ENCODE results near the gene OLFML2A. TPM values are rescaled to one million over a fixed set of nuclear protein-coding genes. Genes with fewer than 3 reads are reported as not detected.

OLFML2A gene
- polyA plus RNA-seq, 2 of the 4 experiments (the other 2 are of a cell fraction): 8.2 to 14.5 TPM

GRCh38 chr9:124857533-124858162, 80.7 kb downstream of the OLFML2A start:
- POLR2A ChIA-PET: interaction anchor here (0.8 to 5.5 kb wide), 2 partner anchors 86 to 87 kb away, joined by 3 to 52 read pairs; partner anchors contain the start of gene NR6A1
- CTCF ChIA-PET: interaction anchor here (1.2 to 43.0 kb wide), 6 partner anchors 11 to 518 kb away, joined by 4 to 2512 read pairs (median 7); partner anchors contain the start of genes NR6A1 and OLFML2A

GRCh38 chr9:124858330-124859046, 81.6 kb downstream of the OLFML2A start:
- TF ChIP-seq E2F6 (IDR thresholded peaks at IDR 0.05; ENCODE audit: borderline replicate concordance, low read depth) (no peak), POLR2A (IDR thresholded peaks at IDR 0.05; ENCODE audit: low read length) (no peak), ZC3H11A (IDR thresholded peaks at IDR 0.05) (no peak), JUN (IDR thresholded peaks at IDR 0.05) (peak in 1 of 2 experiments; percentile 33; a peak in 2 of 5 replicates)
- TF ChIP-seq, protein P1, sequence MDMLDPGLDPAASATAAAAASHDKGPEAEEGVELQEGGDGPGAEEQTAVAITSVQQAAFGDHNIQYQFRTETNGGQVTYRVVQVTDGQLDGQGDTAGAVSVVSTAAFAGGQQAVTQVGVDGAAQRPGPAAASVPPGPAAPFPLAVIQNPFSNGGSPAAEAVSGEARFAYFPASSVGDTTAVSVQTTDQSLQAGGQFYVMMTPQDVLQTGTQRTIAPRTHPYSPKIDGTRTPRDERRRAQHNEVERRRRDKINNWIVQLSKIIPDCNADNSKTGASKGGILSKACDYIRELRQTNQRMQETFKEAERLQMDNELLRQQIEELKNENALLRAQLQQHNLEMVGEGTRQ (IDR thresholded peaks at IDR 0.05): 0 out of 2 replicates have a peak, but pooled peaks have one; percentile 29
- POLR2A ChIA-PET: interaction anchor here (0.8 kb wide), 1 partner anchor 88 kb away, joined by 3 read pairs; the partner anchor contains the start of gene NR6A1
- Histone ChIP-seq H3K9me3 (no peaks in the 10 kb centered on the region), H3K27ac (peak overlapping the region in 1 of 2 experiments; percentile 93; a peak in 2 of 6 replicates), H3K4me2 (peak overlapping the region; percentile 96; the same call in 2 of the 3 replicates), H3K4me3 (no peak overlapping the region), H3K4me1 (peaks cover 44% of the 10 kb centered on the region)
- no peak for DNase-seq (ENCODE audit: low read depth in 1 of 2, low spot score in 1 of 2)
- CTCF ChIA-PET: interaction anchor here (0.8 to 43.0 kb wide), 6 partner anchors 10 to 517 kb away, joined by 3 to 2512 read pairs (median 4); partner anchors contain the start of genes NR6A1 and OLFML2A
- WGBS (ENCODE audit: missing lambda C conversion rate): 86% methylated on average over 9 of the region's 9 CpGs
- no peak for FAIRE-seq
- no peak for ATAC-seq

More at GRCh38 chr9:124857533-124858162, 80.7 kb downstream of the OLFML2A start:
- TF ChIP-seq ZFP36 (IDR thresholded peaks at IDR 0.05; ENCODE audit: borderline replicate concordance, partially characterized antibody) (no peak), MAX (IDR thresholded peaks at IDR 0.05) (no peak), POLR2A (IDR thresholded peaks at IDR 0.05; ENCODE audit: low read length) (no peak), NFE2L2 (conservative IDR thresholded peaks at IDR 0.05; ENCODE audit: low read length) (no peak), MAZ (IDR thresholded peaks at IDR 0.05; ENCODE audit: borderline replicate concordance, low read depth, low read length) (no peak), JUNB (IDR thresholded peaks at IDR 0.05) (no peak), SREBF2 (IDR thresholded peaks at IDR 0.05) (no peak), RCOR1 (IDR thresholded peaks at IDR 0.05; ENCODE audit: low read depth, low read length) (no peak), CBX2 (IDR thresholded peaks at IDR 0.05; ENCODE audit: borderline replicate concordance, low read depth) (no peak), MAFK (IDR thresholded peaks at IDR 0.05; ENCODE audit: partially characterized antibody) (no peak), CHD2 (IDR thresholded peaks at IDR 0.05; ENCODE audit: low read length, partially characterized antibody) (no peak), HOXA7 (CRISPR knock-in tag; IDR thresholded peaks at IDR 0.05) (no peak)
- TF ChIP-seq, protein P2, sequence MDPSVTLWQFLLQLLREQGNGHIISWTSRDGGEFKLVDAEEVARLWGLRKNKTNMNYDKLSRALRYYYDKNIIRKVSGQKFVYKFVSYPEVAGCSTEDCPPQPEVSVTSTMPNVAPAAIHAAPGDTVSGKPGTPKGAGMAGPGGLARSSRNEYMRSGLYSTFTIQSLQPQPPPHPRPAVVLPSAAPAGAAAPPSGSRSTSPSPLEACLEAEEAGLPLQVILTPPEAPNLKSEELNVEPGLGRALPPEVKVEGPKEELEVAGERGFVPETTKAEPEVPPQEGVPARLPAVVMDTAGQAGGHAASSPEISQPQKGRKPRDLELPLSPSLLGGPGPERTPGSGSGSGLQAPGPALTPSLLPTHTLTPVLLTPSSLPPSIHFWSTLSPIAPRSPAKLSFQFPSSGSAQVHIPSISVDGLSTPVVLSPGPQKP (IDR thresholded peaks at IDR 0.05; ENCODE audit: low read depth, low read length): no peak
- TF ChIP-seq, protein P3, sequence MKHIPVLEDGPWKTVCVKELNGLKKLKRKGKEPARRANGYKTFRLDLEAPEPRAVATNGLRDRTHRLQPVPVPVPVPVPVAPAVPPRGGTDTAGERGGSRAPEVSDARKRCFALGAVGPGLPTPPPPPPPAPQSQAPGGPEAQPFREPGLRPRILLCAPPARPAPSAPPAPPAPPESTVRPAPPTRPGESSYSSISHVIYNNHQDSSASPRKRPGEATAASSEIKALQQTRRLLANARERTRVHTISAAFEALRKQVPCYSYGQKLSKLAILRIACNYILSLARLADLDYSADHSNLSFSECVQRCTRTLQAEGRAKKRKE (CRISPR knock-in tag; IDR thresholded peaks at IDR 0.05; ENCODE audit: low read depth): no peak
- Histone ChIP-seq H3K4me2 (no peak overlapping the region), H3K4me1 (peaks cover 36% of the 10 kb centered on the region), H3K9me3 (no peaks in the 10 kb centered on the region), H3K27ac (no peak overlapping the region), H3K4me3 (no peak overlapping the region)
- FAIRE-seq: no peak
- DNase-seq (ENCODE audit: low read depth in 1 of 2, low spot score in 1 of 2): no peak
- 89% methylated on average over 24 of the region's 24 CpGs for WGBS (ENCODE audit: missing lambda C conversion rate)
- ATAC-seq: no peak

All from A549 (cell line).